Activated T-helper 1 cell treated with Interleukin-2 at 50 U/mL for 16 hours (primary cell): ENCODE results near the gene MED8.
A peak's percentile ranks its signal among the peaks of the same experiment; 100 is the strongest.
"Not testable (repeated sequence)": the region's sequence is repeated elsewhere in the genome, so short reads cannot be mapped to it uniquely, and the experiment has no call there.

Experiments
- DNase-seq: peaks from one replicate; pipeline ENCODE4 v3.0.0-alpha.2; 2020; ENCODE audit warnings: low read depth

MED8 gene

GRCh38 chr1:43421976-43422750 is 32.6 kb upstream of the MED8 start:
- DNase-seq: no peak

- DNase-seq: no peak
Observed at GRCh38 chr1:43421396-43421795, 31.8 kb upstream of the MED8 start.

- no peak for DNase-seq
Observed at GRCh38 chr1:43420874-43421273, 31.3 kb upstream of the MED8 start.

- no peak for DNase-seq
Observed at GRCh38 chr1:43419627-43420425, 30.2 kb upstream of the MED8 start.

- no peak for DNase-seq
Observed at GRCh38 chr1:43418858-43419257, 29.3 kb upstream of the MED8 start.

- DNase-seq: no peak
Observed at GRCh38 chr1:43415901-43416300, 26.3 kb upstream of the MED8 start.

- peak; percentile 20 for DNase-seq
Observed at GRCh38 chr1:43414634-43415223, 25.1 kb upstream of the MED8 start.

- not testable (repeated sequence) for DNase-seq
Observed at GRCh38 chr1:43413426-43413825, 23.8 kb upstream of the MED8 start.

GRCh38 chr1:43410571-43410970 is 21.0 kb upstream of the MED8 start:
- DNase-seq: no peak

- no peak for DNase-seq
Observed at GRCh38 chr1:43405876-43406234, 16.3 kb upstream of the MED8 start.

GRCh38 chr1:43405219-43405875 is 15.7 kb upstream of the MED8 start:
- no peak for DNase-seq

- no peak for DNase-seq
Observed at GRCh38 chr1:43404353-43404752, 14.8 kb upstream of the MED8 start.

GRCh38 chr1:43402089-43402865 is 12.7 kb upstream of the MED8 start:
- no peak for DNase-seq

GRCh38 chr1:43400441-43400840 is 10.8 kb upstream of the MED8 start:
- DNase-seq: not testable (repeated sequence)

GRCh38 chr1:43398227-43398626 is 8.6 kb upstream of the MED8 start:
- DNase-seq: no peak

GRCh38 chr1:43396059-43396458 is 6.5 kb upstream of the MED8 start:
- no peak for DNase-seq

- DNase-seq: no peak
Observed at GRCh38 chr1:43395523-43395922, 5.9 kb upstream of the MED8 start.

- no peak for DNase-seq
Observed at GRCh38 chr1:43392702-43393101, 3.1 kb upstream of the MED8 start.

GRCh38 chr1:43388613-43389012 is 987 bp downstream of the MED8 start:
- DNase-seq: no peak

- DNase-seq: no peak
Observed at GRCh38 chr1:43387976-43388599, 1.5 kb downstream of the MED8 start.

- no peak for DNase-seq
Observed at GRCh38 chr1:43386676-43387075, 2.9 kb downstream of the MED8 start.
